Activated CD4-positive, alpha-beta memory T cell treated with anti-CD3 and anti-CD28 coated beads for 36 hours (primary cell): ENCODE data around the gene FBN2. TPM values are rescaled to one million over a fixed set of nuclear protein-coding genes. Genes with fewer than 3 reads are reported as not detected.

Experiments used
- CTCF ChIA-PET: fragments of 350-600 bp; sonication (Branson Sonifier 250); formaldehyde crosslinking; loops from one replicate; lab custom pipeline; 2021; ENCODE audit warnings: antibody characterized with exemption, inconsistent platforms; lab: Charles Lee
- POLR2A ChIA-PET: fragments of 350-600 bp; sonication (Branson Sonifier 250); formaldehyde crosslinking; loops from one replicate; lab custom pipeline; 2021; ENCODE audit warnings: antibody characterized with exemption; lab: Charles Lee
- DNase-seq: peaks from one replicate; pipeline ENCODE4 v3.0.0-alpha.2; 2020
- H3K27ac Mint-ChIP-seq: one replicate; pipeline ENCODE4 v1.8.0; 2021; ENCODE audit warnings: mixed read lengths
- H3K27me3 Mint-ChIP-seq: one replicate; pipeline ENCODE4 v1.8.0; 2021; ENCODE audit warnings: mixed read lengths
- H3K36me3 Mint-ChIP-seq: one replicate; pipeline ENCODE4 v1.8.0; 2021; ENCODE audit warnings: mixed read lengths
- H3K4me1 Mint-ChIP-seq: one replicate; pipeline ENCODE4 v1.8.0; 2021; ENCODE audit warnings: low read depth, mixed read lengths
- H3K4me3 Mint-ChIP-seq: one replicate; pipeline ENCODE4 v1.8.0; 2021; ENCODE audit warnings: mild to moderate bottlenecking, mixed read lengths
- H3K9me3 Mint-ChIP-seq: one replicate; pipeline ENCODE4 v1.8.0; 2021; ENCODE audit warnings: mixed read lengths
- intact Hi-C: fragments of 100-400 bp; cut with micrococcal nuclease; formaldehyde crosslinking; loops from one replicate; pipeline ENCODE4 v1.15.1; 2023
- total RNA-seq, 2 experiments: library from RNA; stranded (reverse); gene quantifications; one replicate each; pipeline ENCODE4 v1.2.3, GENCODE V29; 2021

Gene FBN2
- total RNA-seq, 2 experiments from 2014 or later: not detected

GRCh38 chr5:128549496-128549895 is 11.5 kb upstream of the FBN2 start:
- POLR2A ChIA-PET: no interaction called here

DNA sequence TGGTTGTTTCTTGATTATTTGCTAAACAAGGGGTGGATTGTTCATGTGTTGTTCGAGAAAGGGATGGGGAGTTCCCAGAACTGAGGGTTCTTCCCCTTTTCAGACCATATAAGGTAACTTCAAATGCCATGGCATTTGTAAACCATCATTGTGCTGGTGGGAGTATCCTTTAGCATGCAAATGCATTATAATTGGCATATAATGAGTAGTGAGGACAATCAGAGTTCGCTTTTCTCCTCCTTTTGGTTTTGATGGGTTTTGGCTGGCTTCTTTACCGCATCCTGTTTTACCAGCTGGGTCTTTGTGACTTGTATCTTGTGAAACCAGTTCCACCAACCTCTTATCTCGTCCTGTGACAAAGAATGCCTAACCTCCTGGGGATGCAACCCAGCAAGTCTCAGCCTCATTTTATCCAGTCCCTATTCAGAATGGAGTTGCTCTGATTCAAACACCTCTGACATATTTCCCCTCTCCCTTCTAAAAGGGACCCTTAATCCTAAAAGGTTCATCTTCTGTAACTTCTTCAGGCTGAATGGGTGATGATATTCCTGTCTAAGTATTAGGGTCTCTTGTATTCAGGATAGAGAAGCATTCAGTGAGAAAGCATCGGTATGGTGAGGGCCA is 8.7 kb upstream of the FBN2 start:
- ChIA-PET CTCF (interaction anchor here (0.6 kb wide), 2 partner anchors 14 to 83 kb away, joined by 3 read pairs; no protein-coding TSS in a partner anchor), POLR2A (no interaction called here)
- intact Hi-C loops: no loop called here
- no peak for DNase-seq
- no peaks in the 10 kb centered on the region for H3K27me3 Mint-ChIP-seq
- H3K4me3 Mint-ChIP-seq: no peak overlapping the region
- H3K4me1 Mint-ChIP-seq: no peaks in the 10 kb centered on the region
- peaks cover 9% of the 10 kb centered on the region for H3K9me3 Mint-ChIP-seq
- no peaks in the 10 kb centered on the region for H3K36me3 Mint-ChIP-seq
- H3K27ac Mint-ChIP-seq: no peak overlapping the region

More at GRCh38 chr5:128549496-128549895, 11.5 kb upstream of the FBN2 start:
- Mint-ChIP-seq H3K4me3 (no peak overlapping the region), H3K36me3 (no peaks in the 10 kb centered on the region), H3K27me3 (no peaks in the 10 kb centered on the region), H3K4me1 (no peaks in the 10 kb centered on the region), H3K9me3 (peaks cover 23% of the 10 kb centered on the region), H3K27ac (no peak overlapping the region)
- CTCF ChIA-PET: no interaction called here
- DNase-seq: no peak
- intact Hi-C loops: no loop called here

DNA sequence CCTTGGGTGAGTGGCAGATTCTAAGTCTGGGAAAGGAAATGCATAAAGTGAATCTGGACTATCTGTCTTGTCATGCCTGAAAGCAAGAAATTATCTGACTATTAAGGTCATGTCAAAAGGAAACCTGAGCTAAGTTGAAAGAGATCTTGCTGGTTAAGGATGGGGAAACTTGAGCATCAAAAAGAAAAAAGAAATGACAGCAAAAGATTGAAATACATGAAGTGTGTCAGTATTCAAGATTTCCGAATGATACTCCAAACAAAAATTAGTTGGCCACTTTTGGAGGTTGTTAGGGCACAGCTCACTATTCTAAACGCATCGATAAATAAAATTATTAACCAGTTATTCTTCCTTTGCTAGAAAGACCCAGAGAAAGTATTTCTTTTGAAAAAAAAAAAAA is 3.3 kb upstream of the FBN2 start:
- Mint-ChIP-seq H3K27ac (no peak overlapping the region), H3K4me3 (no peak overlapping the region), H3K27me3 (peaks cover 17% of the 10 kb centered on the region), H3K9me3 (peaks cover 9% of the 10 kb centered on the region), H3K36me3 (no peaks in the 10 kb centered on the region), H3K4me1 (no peaks in the 10 kb centered on the region)
- POLR2A ChIA-PET: no interaction called here
- DNase-seq: no peak
- CTCF ChIA-PET: no interaction called here
- intact Hi-C loops: no loop called here

GRCh38 chr5:128539038-128539429 is 989 bp upstream of the FBN2 start:
- peaks cover 2% of the 10 kb centered on the region for H3K9me3 Mint-ChIP-seq
- no peak overlapping the region for H3K27ac Mint-ChIP-seq
- no peak for DNase-seq
- no peaks in the 10 kb centered on the region for H3K36me3 Mint-ChIP-seq
- no peaks in the 10 kb centered on the region for H3K4me1 Mint-ChIP-seq
- POLR2A ChIA-PET: no interaction called here
- intact Hi-C loops: no loop called here
- H3K27me3 Mint-ChIP-seq: peaks cover 34% of the 10 kb centered on the region
- CTCF ChIA-PET: no interaction called here
- no peak overlapping the region for H3K4me3 Mint-ChIP-seq

DNA sequence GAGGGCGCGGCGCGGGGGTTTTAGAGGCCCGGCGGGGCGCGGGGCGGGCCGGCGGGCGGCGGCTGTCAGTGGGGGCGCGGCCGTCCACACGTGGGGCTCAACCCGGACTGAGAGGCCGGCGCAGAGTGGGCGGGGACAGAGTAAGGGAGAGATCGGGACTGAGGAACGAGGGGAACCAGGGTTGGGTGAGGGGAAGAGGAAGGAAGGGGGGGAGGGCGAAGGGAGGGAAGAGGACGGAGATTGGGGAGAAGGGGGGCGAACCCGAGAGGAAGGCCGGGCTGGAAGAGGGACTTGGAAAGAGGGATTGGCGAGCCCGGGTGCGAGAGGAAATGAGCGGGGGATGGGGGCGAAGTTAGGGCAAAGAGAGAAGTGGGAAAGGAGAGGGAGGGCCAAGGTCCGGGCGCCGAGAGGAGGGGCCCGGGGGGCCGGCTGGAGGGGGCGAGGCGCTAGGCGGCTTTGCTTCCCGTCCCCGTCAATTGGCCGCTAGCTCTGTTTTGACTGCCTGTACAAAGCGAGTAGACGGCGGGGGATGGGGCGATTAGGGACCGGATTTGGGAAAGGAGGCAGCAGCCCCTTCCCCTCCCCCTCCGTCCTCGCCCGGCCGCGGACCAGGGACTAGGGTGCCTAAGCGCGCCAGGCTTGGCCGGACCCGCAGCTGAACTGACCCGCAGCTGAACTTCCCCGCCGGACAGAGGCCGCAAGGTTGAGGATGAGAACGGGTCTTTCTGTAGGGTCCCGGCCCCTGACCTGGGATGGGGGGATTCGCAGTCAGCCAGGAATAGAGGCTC is 399 bp upstream of the FBN2 start:
- CTCF ChIA-PET: no interaction called here
- POLR2A ChIA-PET: no interaction called here

GRCh38 chr5:128537221-128537999 is 635 bp downstream of the FBN2 start:
- H3K27me3 Mint-ChIP-seq: peaks cover 34% of the 10 kb centered on the region
- H3K36me3 Mint-ChIP-seq: no peaks in the 10 kb centered on the region
- H3K4me3 Mint-ChIP-seq: no peak overlapping the region
- no peaks in the 10 kb centered on the region for H3K9me3 Mint-ChIP-seq
- no peaks in the 10 kb centered on the region for H3K4me1 Mint-ChIP-seq
- no peak for DNase-seq
- intact Hi-C loops: no loop called here
- ChIA-PET POLR2A (no interaction called here), CTCF (no interaction called here)
- H3K27ac Mint-ChIP-seq: no peak overlapping the region

More for the DNA sequence above, 399 bp upstream of the FBN2 start:
- no peak for DNase-seq
- Mint-ChIP-seq H3K27me3 (peaks cover 34% of the 10 kb centered on the region), H3K4me3 (no peak overlapping the region), H3K9me3 (no peaks in the 10 kb centered on the region), H3K36me3 (no peaks in the 10 kb centered on the region), H3K27ac (no peak overlapping the region), H3K4me1 (no peaks in the 10 kb centered on the region)
- intact Hi-C loops: no loop called here

GRCh38 chr5:128536254-128537220 is 1.5 kb downstream of the FBN2 start:
- H3K27ac Mint-ChIP-seq: no peak overlapping the region
- intact Hi-C loops: no loop called here
- H3K36me3 Mint-ChIP-seq: no peaks in the 10 kb centered on the region
- H3K9me3 Mint-ChIP-seq: no peaks in the 10 kb centered on the region
- CTCF ChIA-PET: no interaction called here
- H3K4me1 Mint-ChIP-seq: no peaks in the 10 kb centered on the region
- POLR2A ChIA-PET: no interaction called here
- no peak overlapping the region for H3K4me3 Mint-ChIP-seq
- peaks cover 34% of the 10 kb centered on the region for H3K27me3 Mint-ChIP-seq
- DNase-seq: no peak

DNA sequence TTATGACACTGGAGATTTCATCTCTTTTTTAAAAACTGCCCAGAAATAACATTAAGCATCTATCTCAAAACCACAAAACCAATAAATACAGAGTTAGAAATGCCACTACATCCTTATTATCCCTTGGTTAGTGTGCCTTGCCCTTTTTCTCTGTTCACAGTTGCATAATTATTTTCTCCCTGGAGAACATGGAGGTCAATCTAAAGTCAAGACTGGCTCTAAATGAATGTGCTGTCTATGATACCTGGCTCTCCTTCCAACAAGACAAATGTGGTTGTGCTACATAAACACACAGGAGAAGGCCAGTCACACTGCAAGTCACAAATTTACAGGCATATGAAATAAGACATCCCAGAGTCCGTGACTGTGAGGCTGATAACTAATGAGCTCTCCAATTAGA is 2.8 kb downstream of the FBN2 start:
- peaks cover 32% of the 10 kb centered on the region for H3K27me3 Mint-ChIP-seq

GRCh38 chr5:128534726-128535125 is 3.3 kb downstream of the FBN2 start:
- ChIA-PET POLR2A (no interaction called here), CTCF (no interaction called here)
- Mint-ChIP-seq H3K4me3 (no peak overlapping the region), H3K36me3 (no peaks in the 10 kb centered on the region), H3K9me3 (no peaks in the 10 kb centered on the region), H3K27me3 (peaks cover 32% of the 10 kb centered on the region), H3K4me1 (no peaks in the 10 kb centered on the region), H3K27ac (no peak overlapping the region)
- intact Hi-C loops: no loop called here
- no peak for DNase-seq

More for the DNA sequence above, 2.8 kb downstream of the FBN2 start:
- no peak overlapping the region for H3K27ac Mint-ChIP-seq
- H3K9me3 Mint-ChIP-seq: no peaks in the 10 kb centered on the region
- ChIA-PET POLR2A (no interaction called here), CTCF (no interaction called here)
- no peak overlapping the region for H3K4me3 Mint-ChIP-seq
- intact Hi-C loops: no loop called here
- DNase-seq: no peak
- H3K36me3 Mint-ChIP-seq: no peaks in the 10 kb centered on the region
- H3K4me1 Mint-ChIP-seq: no peaks in the 10 kb centered on the region

DNA sequence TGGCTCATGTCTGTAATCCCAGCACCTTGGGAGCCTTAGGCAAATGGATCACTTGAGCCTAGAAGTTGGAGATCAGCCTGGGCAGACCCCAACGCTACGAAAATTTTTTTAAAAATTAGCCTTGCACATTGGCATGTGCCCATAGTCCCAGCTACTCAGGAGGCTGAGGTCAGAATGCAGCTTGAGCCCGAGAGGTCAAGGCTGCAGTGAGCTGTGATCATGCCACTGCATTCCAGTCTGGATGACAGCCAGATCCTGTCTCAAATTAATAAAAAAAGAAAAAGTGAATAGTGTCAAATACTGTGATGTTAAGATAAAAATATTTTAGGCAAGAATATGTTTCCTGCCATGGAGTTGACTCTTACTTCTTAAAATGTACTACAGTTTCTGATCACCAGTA is 5.3 kb downstream of the FBN2 start:
- ChIA-PET CTCF (no interaction called here), POLR2A (no interaction called here)
- DNase-seq: no peak
- no peak overlapping the region for H3K4me3 Mint-ChIP-seq
- no peak overlapping the region for H3K27ac Mint-ChIP-seq
- H3K27me3 Mint-ChIP-seq: peaks cover 24% of the 10 kb centered on the region
- intact Hi-C loops: no loop called here
- no peaks in the 10 kb centered on the region for H3K4me1 Mint-ChIP-seq
- no peaks in the 10 kb centered on the region for H3K9me3 Mint-ChIP-seq
- H3K36me3 Mint-ChIP-seq: no peaks in the 10 kb centered on the region

GRCh38 chr5:128532127-128532526 is 5.9 kb downstream of the FBN2 start:
- ChIA-PET POLR2A (no interaction called here), CTCF (no interaction called here)
- intact Hi-C loops: no loop called here
- H3K4me1 Mint-ChIP-seq: no peaks in the 10 kb centered on the region
- no peak for DNase-seq
- H3K27ac Mint-ChIP-seq: no peak overlapping the region
- no peaks in the 10 kb centered on the region for H3K9me3 Mint-ChIP-seq
- H3K4me3 Mint-ChIP-seq: no peak overlapping the region
- no peaks in the 10 kb centered on the region for H3K36me3 Mint-ChIP-seq
- peaks cover 21% of the 10 kb centered on the region for H3K27me3 Mint-ChIP-seq
